HCT116 (cell line): ENCODE data around the gene ZNF627. TPM values are rescaled to one million over a fixed set of nuclear protein-coding genes. Genes with fewer than 3 reads are reported as not detected.

Source experiments
- ATAC-seq: fragments of 200-7000 bp; cut with Tn5 transposase; 2 replicates; pipeline ENCODE4 v1.9.1; 2020; ENCODE audit warnings: mild to moderate bottlenecking, moderate library complexity
- BruUV-seq: library from RNA; stranded (reverse); fragments of 400-500 nt; replicated peaks from 2 replicates; lab custom pipeline; 2021; lab: Mats Ljungman, UMichigan
- CTCF ChIA-PET: fragments of 300-600 bp; sonication (Branson Sonifier 250); formaldehyde crosslinking; loops from one replicate; lab custom pipeline; 2021; ENCODE audit warnings: antibody characterized with exemption; lab: Charles Lee
- POLR2A ChIA-PET: fragments of 300-600, 350-600 bp; sonication (Branson Sonifier 250); formaldehyde crosslinking; loops from one replicate; lab custom pipeline; 2021; ENCODE audit warnings: antibody characterized with exemption; lab: Charles Lee
- RAD21 ChIA-PET, 2 experiments: fragments of 300-600 bp; sonication (Branson Sonifier 250); formaldehyde crosslinking; loops; one replicate each; lab custom pipeline; 2023; ENCODE audit warnings: low total read pairs in 2 of 2; ENCODE audit not compliant: uncharacterized antibody in 2 of 2, unreplicated experiment in 2 of 2, low non-redundant PET in 1 of 2; lab: Charles Lee
- DNase-seq: peaks from one replicate; pipeline ENCODE4 v3.0.0-alpha.2; 2010; ENCODE audit warnings: low read depth, low spot score
- H2AFZ ChIP-seq: fragments of 200-600 bp; shearing (Covaris generic), sonication (generic); 2 replicates; pipeline ENCODE4 v1.6.1; 2017; ENCODE audit warnings: low read depth, mixed run types, mixed read lengths, antibody characterized with exemption, low read length; ENCODE audit not compliant: poor library complexity, severe bottlenecking
- H3K27ac ChIP-seq: 2 replicates; pipeline ENCODE4 v1.5.1; 2012; ENCODE audit warnings: low read depth, low read length
- H3K27me3 ChIP-seq: fragments of 200-600 bp; sonication (generic); 2 replicates; pipeline ENCODE4 v1.6.1; 2016; ENCODE audit warnings: mixed run types, low read length, mixed read lengths; ENCODE audit not compliant: insufficient read depth
- H3K36me3 ChIP-seq, 2 experiments: fragments of 200-500 bp in 1 of 2; fragments of 200-600 bp in 1 of 2; sonication (Bioruptor generic) in 1 of 2; sonication (generic) in 1 of 2; 2 replicates each; pipeline versions ENCODE4 v1.5.1 to v1.6.1; 2014 to 2016; ENCODE audit warnings: low read length in 2 of 2, inconsistent platforms in 1 of 2, mixed read lengths in 1 of 2, mixed run types in 1 of 2; ENCODE audit not compliant: insufficient read depth in 2 of 2, control insufficient read depth in 1 of 2
- H3K4me1 ChIP-seq, 2 experiments: fragments of 200-600 bp in 1 of 2; sonication (generic) in 1 of 2; 2 replicates each; pipeline versions ENCODE4 v1.5.1 to v1.6.1; 2012 to 2017; ENCODE audit warnings: low read length in 2 of 2, inconsistent platforms in 1 of 2, mild to moderate bottlenecking in 1 of 2, mixed read lengths in 1 of 2, mixed run types in 1 of 2, moderate library complexity in 1 of 2; ENCODE audit not compliant: insufficient read depth in 2 of 2, control insufficient read depth in 1 of 2
- H3K4me2 ChIP-seq: fragments of 200-600 bp; sonication (generic); 2 replicates; pipeline ENCODE4 v1.6.1; 2017; ENCODE audit warnings: mixed run types, low read length, mixed read lengths
- H3K4me3 ChIP-seq, 2 experiments: fragments of 200-600 bp in 1 of 2; sonication (generic) in 1 of 2; replicated peaks in 1 of 2; 2 replicates each; pipeline ENCODE4 v1.5.1; 2011 to 2016; ENCODE audit warnings: low read length in 2 of 2, control low read depth in 1 of 2, low read depth in 1 of 2, mild to moderate bottlenecking in 1 of 2, mixed read lengths in 1 of 2, mixed run types in 1 of 2
- H3K79me2 ChIP-seq: fragments of 200-600 bp; sonication (generic); 2 replicates; pipeline ENCODE4 v1.6.1; 2017; ENCODE audit warnings: mild to moderate bottlenecking, mixed run types, low read length, moderate library complexity, mixed read lengths; ENCODE audit not compliant: insufficient read depth
- H3K9ac ChIP-seq: fragments of 200-600 bp; sonication (generic); 2 replicates; pipeline ENCODE4 v1.6.1; 2016; ENCODE audit warnings: low read length, mixed read lengths
- H3K9me2 ChIP-seq: fragments of 200-600 bp; sonication (generic), shearing (Covaris generic); 2 replicates; pipeline ENCODE4 v1.6.1; 2017; ENCODE audit warnings: mixed run types, mild to moderate bottlenecking, moderate library complexity; ENCODE audit not compliant: insufficient read depth
- H3K9me3 ChIP-seq, 2 experiments: fragments of 200-500 bp in 1 of 2; fragments of 200-600 bp in 1 of 2; sonication (Bioruptor generic) in 1 of 2; sonication (generic) in 1 of 2; 2 replicates each; pipeline ENCODE4 v1.6.1; 2014 to 2017; ENCODE audit warnings: low read length in 2 of 2, mixed read lengths in 2 of 2, inconsistent platforms in 1 of 2, low read depth in 1 of 2, mild to moderate bottlenecking in 1 of 2, mixed run types in 1 of 2, moderate library complexity in 1 of 2; ENCODE audit not compliant: control insufficient read depth in 1 of 2, insufficient read depth in 1 of 2
- H4K20me1 ChIP-seq: fragments of 200-600 bp; sonication (generic), shearing (Covaris generic); 2 replicates; pipeline ENCODE4 v1.6.1; 2017; ENCODE audit warnings: mixed run types, mild to moderate bottlenecking, moderate library complexity; ENCODE audit not compliant: insufficient read depth
- CBX3 ChIP-seq: IDR thresholded peaks from 2 replicates; pipeline ENCODE4 v1.6.1; 2012; ENCODE audit warnings: low read depth
- EGR1 ChIP-seq: IDR thresholded peaks from 2 replicates; pipeline ENCODE4 v1.6.1; 2012; ENCODE audit warnings: low read depth
- ELF1 ChIP-seq: IDR thresholded peaks from 2 replicates; pipeline ENCODE4 v1.6.1; 2012; ENCODE audit warnings: low read depth, borderline replicate concordance
- EZH2 ChIP-seq: fragments of 200-600 bp; sonication (generic); IDR thresholded peaks from 2 replicates; pipeline ENCODE4 v1.6.1; 2017; ENCODE audit warnings: antibody characterized with exemption, mixed run types
- EZH2phosphoT487 ChIP-seq: fragments of 200-600 bp; IDR thresholded peaks from 2 replicates; pipeline ENCODE4 v1.6.1; 2018; ENCODE audit warnings: antibody characterized with exemption, borderline replicate concordance
- FOSL1 ChIP-seq: IDR thresholded peaks from 2 replicates; pipeline ENCODE4 v1.6.1; 2012; ENCODE audit warnings: low read depth
- JUND ChIP-seq: IDR thresholded peaks from 2 replicates; pipeline ENCODE4 v1.6.1; 2012
- POLR2A ChIP-seq: IDR thresholded peaks from 2 replicates; pipeline ENCODE4 v1.7.0; 2011; ENCODE audit warnings: borderline replicate concordance; ENCODE audit not compliant: insufficient read depth, insufficient read length; ENCODE audit errors: extremely low read depth
- POLR2AphosphoS5 ChIP-seq: IDR thresholded peaks from 2 replicates; pipeline ENCODE4 v1.6.1; 2011; ENCODE audit warnings: mild to moderate bottlenecking, low read depth, low read length, moderate library complexity
- RAD21 ChIP-seq: IDR thresholded peaks from 2 replicates; pipeline ENCODE4 v1.6.1; 2012; ENCODE audit warnings: low read depth, mild to moderate bottlenecking
- TCF7L2 ChIP-seq: IDR thresholded peaks from 2 replicates; pipeline ENCODE4 v1.7.0; 2011; ENCODE audit warnings: borderline replicate concordance, inconsistent platforms; ENCODE audit not compliant: insufficient read depth, insufficient read length; ENCODE audit errors: extremely low read depth
- ZFX ChIP-seq: fragments of 450-650 bp; IDR thresholded peaks from 2 replicates; pipeline ENCODE4 v1.6.1; 2017
- ZNF274 ChIP-seq: fragments of 200-500 bp; sonication (Bioruptor generic); IDR thresholded peaks from 2 replicates; pipeline ENCODE4 v1.6.1; 2014; ENCODE audit warnings: mild to moderate bottlenecking, low read depth, low read length, inconsistent platforms
- intact Hi-C: fragments of 100-400 bp; cut with micrococcal nuclease; formaldehyde crosslinking; loops from 2 replicates; pipeline ENCODE4 v1.10.0; 2022
- total RNA-seq: library from RNA; stranded (reverse); gene quantifications from one replicate; pipeline ENCODE4 v1.2.1, GENCODE V29; 2021; ENCODE audit not compliant: unreplicated experiment
- TF ChIP-seq, protein P1 (sequence below): IDR thresholded peaks from 2 replicates; pipeline ENCODE4 v1.6.1; 2012
- TF ChIP-seq, protein P2 (sequence below): IDR thresholded peaks from 2 replicates; pipeline ENCODE4 v1.6.1; 2012; ENCODE audit warnings: low read depth
- TF ChIP-seq, protein P3 (sequence below): IDR thresholded peaks from 2 replicates; pipeline ENCODE4 v1.6.1; 2011; ENCODE audit warnings: mild to moderate bottlenecking, low read length, moderate library complexity; ENCODE audit not compliant: insufficient replicate concordance; ENCODE audit errors: extremely low read depth
- TF ChIP-seq, protein P4 (sequence below): IDR thresholded peaks from 2 replicates; pipeline ENCODE4 v1.6.1; 2012
- TF ChIP-seq, protein P5 (sequence below), 3 experiments: fragments of 200-600 bp in 1 of 3; sonication (generic) in 1 of 3; IDR thresholded peaks in 2 of 3; conservative IDR thresholded peaks in 1 of 3; 2 replicates each; pipeline ENCODE4 v1.5.1; 2012 to 2017; ENCODE audit warnings: low read depth in 2 of 3, low read length in 2 of 3, antibody characterized with exemption in 1 of 3, borderline replicate concordance in 1 of 3, control low read depth in 1 of 3, mild to moderate bottlenecking in 1 of 3, mixed read lengths in 1 of 3, mixed run types in 1 of 3, moderate library complexity in 1 of 3; ENCODE audit not compliant: insufficient read depth in 1 of 3

The ZNF627 gene
- total RNA-seq, 1 experiment from 2014 or later: 14.8 TPM

DNA sequence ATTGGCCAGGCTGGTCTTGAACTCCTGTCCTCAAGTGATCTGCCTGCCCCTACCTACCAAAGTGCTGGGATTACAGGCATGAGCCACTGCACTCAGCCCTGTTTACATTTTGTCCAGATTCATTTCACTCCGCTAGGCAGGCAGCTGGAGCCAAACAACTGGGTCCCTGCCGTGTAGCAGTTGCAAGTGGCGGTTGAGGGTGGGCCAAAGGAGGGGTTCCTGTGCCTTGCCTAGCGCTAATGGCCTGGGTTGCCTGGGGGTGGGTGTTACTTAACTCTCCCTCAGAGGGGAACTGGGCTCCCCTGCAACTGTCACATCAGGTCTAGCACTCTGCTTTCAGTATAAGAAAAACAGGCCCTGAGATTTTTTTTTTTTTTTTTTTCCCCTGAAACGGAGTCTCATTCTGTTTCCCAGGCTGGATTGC, 27.2 kb upstream of the ZNF627 start:
- DNase-seq (no peak), ATAC-seq (no peak)
- Histone ChIP-seq H3K4me1 (no peaks in the 10 kb centered on the region), H3K9me2 (no peaks in the 10 kb centered on the region), H3K4me3 (no peak overlapping the region), H4K20me1 (no peaks in the 10 kb centered on the region), H3K9ac (no peak overlapping the region), H3K27ac (no peak overlapping the region), H3K9me3 (no peaks in the 10 kb centered on the region), H3K79me2 (no peaks in the 10 kb centered on the region), H3K36me3 (no peaks in the 10 kb centered on the region), H3K27me3 (no peaks in the 10 kb centered on the region), H2AFZ (no peak overlapping the region), H3K4me2 (no peak overlapping the region)
- no TSS peak for BruUV-seq
- RAD21 ChIA-PET: no interaction called here
- POLR2A ChIA-PET: interaction anchor here (2.5 kb wide), 1 partner anchor 11 kb away, joined by 9 read pairs; the partner anchor contains the start of gene ELOF1
- intact Hi-C loops: no loop called here
- TF ChIP-seq, protein P1, sequence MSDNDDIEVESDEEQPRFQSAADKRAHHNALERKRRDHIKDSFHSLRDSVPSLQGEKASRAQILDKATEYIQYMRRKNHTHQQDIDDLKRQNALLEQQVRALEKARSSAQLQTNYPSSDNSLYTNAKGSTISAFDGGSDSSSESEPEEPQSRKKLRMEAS: no peak
- TF ChIP-seq EZH2phosphoT487 (no peak), EGR1 (no peak), POLR2A (no peak), ZNF274 (no peak), POLR2AphosphoS5 (no peak), RAD21 (no peak), CBX3 (no peak), ELF1 (no peak), TCF7L2 (no peak), ZFX (no peak), FOSL1 (no peak), JUND (no peak), EZH2 (no peak)
- TF ChIP-seq, protein P2, sequence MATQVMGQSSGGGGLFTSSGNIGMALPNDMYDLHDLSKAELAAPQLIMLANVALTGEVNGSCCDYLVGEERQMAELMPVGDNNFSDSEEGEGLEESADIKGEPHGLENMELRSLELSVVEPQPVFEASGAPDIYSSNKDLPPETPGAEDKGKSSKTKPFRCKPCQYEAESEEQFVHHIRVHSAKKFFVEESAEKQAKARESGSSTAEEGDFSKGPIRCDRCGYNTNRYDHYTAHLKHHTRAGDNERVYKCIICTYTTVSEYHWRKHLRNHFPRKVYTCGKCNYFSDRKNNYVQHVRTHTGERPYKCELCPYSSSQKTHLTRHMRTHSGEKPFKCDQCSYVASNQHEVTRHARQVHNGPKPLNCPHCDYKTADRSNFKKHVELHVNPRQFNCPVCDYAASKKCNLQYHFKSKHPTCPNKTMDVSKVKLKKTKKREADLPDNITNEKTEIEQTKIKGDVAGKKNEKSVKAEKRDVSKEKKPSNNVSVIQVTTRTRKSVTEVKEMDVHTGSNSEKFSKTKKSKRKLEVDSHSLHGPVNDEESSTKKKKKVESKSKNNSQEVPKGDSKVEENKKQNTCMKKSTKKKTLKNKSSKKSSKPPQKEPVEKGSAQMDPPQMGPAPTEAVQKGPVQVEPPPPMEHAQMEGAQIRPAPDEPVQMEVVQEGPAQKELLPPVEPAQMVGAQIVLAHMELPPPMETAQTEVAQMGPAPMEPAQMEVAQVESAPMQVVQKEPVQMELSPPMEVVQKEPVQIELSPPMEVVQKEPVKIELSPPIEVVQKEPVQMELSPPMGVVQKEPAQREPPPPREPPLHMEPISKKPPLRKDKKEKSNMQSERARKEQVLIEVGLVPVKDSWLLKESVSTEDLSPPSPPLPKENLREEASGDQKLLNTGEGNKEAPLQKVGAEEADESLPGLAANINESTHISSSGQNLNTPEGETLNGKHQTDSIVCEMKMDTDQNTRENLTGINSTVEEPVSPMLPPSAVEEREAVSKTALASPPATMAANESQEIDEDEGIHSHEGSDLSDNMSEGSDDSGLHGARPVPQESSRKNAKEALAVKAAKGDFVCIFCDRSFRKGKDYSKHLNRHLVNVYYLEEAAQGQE: no peak
- TF ChIP-seq, protein P3, sequence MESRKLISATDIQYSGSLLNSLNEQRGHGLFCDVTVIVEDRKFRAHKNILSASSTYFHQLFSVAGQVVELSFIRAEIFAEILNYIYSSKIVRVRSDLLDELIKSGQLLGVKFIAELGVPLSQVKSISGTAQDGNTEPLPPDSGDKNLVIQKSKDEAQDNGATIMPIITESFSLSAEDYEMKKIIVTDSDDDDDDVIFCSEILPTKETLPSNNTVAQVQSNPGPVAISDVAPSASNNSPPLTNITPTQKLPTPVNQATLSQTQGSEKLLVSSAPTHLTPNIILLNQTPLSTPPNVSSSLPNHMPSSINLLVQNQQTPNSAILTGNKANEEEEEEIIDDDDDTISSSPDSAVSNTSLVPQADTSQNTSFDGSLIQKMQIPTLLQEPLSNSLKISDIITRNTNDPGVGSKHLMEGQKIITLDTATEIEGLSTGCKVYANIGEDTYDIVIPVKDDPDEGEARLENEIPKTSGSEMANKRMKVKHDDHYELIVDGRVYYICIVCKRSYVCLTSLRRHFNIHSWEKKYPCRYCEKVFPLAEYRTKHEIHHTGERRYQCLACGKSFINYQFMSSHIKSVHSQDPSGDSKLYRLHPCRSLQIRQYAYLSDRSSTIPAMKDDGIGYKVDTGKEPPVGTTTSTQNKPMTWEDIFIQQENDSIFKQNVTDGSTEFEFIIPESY: no peak
- TF ChIP-seq, protein P4, sequence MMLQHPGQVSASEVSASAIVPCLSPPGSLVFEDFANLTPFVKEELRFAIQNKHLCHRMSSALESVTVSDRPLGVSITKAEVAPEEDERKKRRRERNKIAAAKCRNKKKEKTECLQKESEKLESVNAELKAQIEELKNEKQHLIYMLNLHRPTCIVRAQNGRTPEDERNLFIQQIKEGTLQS: no peak
- TF ChIP-seq, protein P5, sequence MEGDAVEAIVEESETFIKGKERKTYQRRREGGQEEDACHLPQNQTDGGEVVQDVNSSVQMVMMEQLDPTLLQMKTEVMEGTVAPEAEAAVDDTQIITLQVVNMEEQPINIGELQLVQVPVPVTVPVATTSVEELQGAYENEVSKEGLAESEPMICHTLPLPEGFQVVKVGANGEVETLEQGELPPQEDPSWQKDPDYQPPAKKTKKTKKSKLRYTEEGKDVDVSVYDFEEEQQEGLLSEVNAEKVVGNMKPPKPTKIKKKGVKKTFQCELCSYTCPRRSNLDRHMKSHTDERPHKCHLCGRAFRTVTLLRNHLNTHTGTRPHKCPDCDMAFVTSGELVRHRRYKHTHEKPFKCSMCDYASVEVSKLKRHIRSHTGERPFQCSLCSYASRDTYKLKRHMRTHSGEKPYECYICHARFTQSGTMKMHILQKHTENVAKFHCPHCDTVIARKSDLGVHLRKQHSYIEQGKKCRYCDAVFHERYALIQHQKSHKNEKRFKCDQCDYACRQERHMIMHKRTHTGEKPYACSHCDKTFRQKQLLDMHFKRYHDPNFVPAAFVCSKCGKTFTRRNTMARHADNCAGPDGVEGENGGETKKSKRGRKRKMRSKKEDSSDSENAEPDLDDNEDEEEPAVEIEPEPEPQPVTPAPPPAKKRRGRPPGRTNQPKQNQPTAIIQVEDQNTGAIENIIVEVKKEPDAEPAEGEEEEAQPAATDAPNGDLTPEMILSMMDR (IDR thresholded peaks at IDR 0.05 in 2 of 3, conservative IDR thresholded peaks at IDR 0.05 in 1 of 3; ENCODE audit: borderline replicate concordance in 1 of 3, insufficient read depth in 1 of 3, low read depth in 2 of 3, low read length in 2 of 3): no peak
- CTCF ChIA-PET: no interaction called here
